CD14-positive monocyte (primary cell): Measurements from ENCODE around the gene TFAM. TPM values are rescaled to one million over a fixed set of nuclear protein-coding genes. Genes with fewer than 3 reads are reported as not detected.

Source experiments
- DNase-seq, 3 donors: peaks; one replicate each; pipeline ENCODE4 v3.0.0-alpha.2; 2011 to 2022
- H2AFZ ChIP-seq: 2 replicates; pipeline ENCODE4 v1.6.0; 2012; ENCODE audit warnings: mild to moderate bottlenecking, low read depth, low read length, inconsistent platforms; ENCODE audit not compliant: insufficient read depth, poor library complexity, severe bottlenecking
- H3K27ac ChIP-seq, 2 donors: 1 replicate in 1 of 2; 2 replicates in 1 of 2; pipeline ENCODE4 v1.5.1; 2012 to 2013; ENCODE audit warnings: low read length in 2 of 2, control low read depth in 1 of 2, inconsistent platforms in 1 of 2, low read depth in 1 of 2, mild to moderate bottlenecking in 1 of 2
- H3K27me3 ChIP-seq, 2 donors: one replicate each; pipeline versions ENCODE4 v1.6.0 to v1.6.1; 2011 to 2013; ENCODE audit warnings: low read length in 2 of 2; ENCODE audit not compliant: control insufficient read depth in 2 of 2, insufficient read depth in 2 of 2
- H3K36me3 ChIP-seq, 2 donors: replicated peaks in 1 of 2; 1 replicate in 1 of 2; 2 replicates in 1 of 2; pipeline versions ENCODE4 v1.5.1 to v1.6.1; 2012 to 2013; ENCODE audit warnings: low read length in 2 of 2, control low read depth in 1 of 2, inconsistent platforms in 1 of 2, mild to moderate bottlenecking in 1 of 2; ENCODE audit not compliant: insufficient read depth in 2 of 2, control insufficient read depth in 1 of 2
- H3K4me1 ChIP-seq, 2 donors: 1 replicate in 1 of 2; 2 replicates in 1 of 2; pipeline versions ENCODE4 v1.5.1 to v1.6.1; 2012 to 2013; ENCODE audit warnings: low read length in 2 of 2, control low read depth in 1 of 2, inconsistent platforms in 1 of 2, mild to moderate bottlenecking in 1 of 2, moderate library complexity in 1 of 2; ENCODE audit not compliant: insufficient read depth in 2 of 2, control insufficient read depth in 1 of 2
- H3K4me2 ChIP-seq: replicated peaks from 2 replicates; pipeline ENCODE3; 2012; ENCODE audit warnings: low read length, moderate library complexity, mild to moderate bottlenecking; ENCODE audit not compliant: poor library complexity, severe bottlenecking; ENCODE audit errors: extremely low read depth
- H3K4me3 ChIP-seq, 3 experiments: fragments of 200-600 bp in 1 of 3; sonication (generic) in 1 of 3; replicated peaks in 1 of 3; 1 replicate in 2 of 3; 2 replicates in 1 of 3; pipeline ENCODE4 v1.5.1; 2011 to 2013; ENCODE audit warnings: low read length in 3 of 3, mild to moderate bottlenecking in 3 of 3, control low read depth in 2 of 3, low read depth in 2 of 3, inconsistent platforms in 1 of 3, moderate library complexity in 1 of 3
- H3K79me2 ChIP-seq: 2 replicates; pipeline ENCODE4 v1.6.0; 2012; ENCODE audit warnings: mild to moderate bottlenecking, control low read depth, inconsistent platforms, low read length, moderate library complexity; ENCODE audit not compliant: insufficient read depth
- H3K9ac ChIP-seq: 2 replicates; pipeline ENCODE4 v1.6.0; 2017; ENCODE audit warnings: low read length, mild to moderate bottlenecking; ENCODE audit not compliant: insufficient read depth, poor library complexity, severe bottlenecking
- H3K9me3 ChIP-seq, 2 donors: replicated peaks in 1 of 2; 1 replicate in 1 of 2; 2 replicates in 1 of 2; pipeline versions ENCODE4 v1.5.1 to v1.6.1; 2012 to 2013; ENCODE audit warnings: low read length in 2 of 2, control low read depth in 1 of 2; ENCODE audit not compliant: control insufficient read depth in 1 of 2, insufficient read depth in 1 of 2
- H4K20me1 ChIP-seq: 2 replicates; pipeline ENCODE4 v1.6.0; 2012; ENCODE audit warnings: mild to moderate bottlenecking, low read length, control low read depth, moderate library complexity; ENCODE audit not compliant: insufficient read depth
- H3K27ac Mint-ChIP-seq, 7 donors: one replicate each; pipeline ENCODE4 v1.8.0; 2020; ENCODE audit warnings: mild to moderate bottlenecking in 7 of 7, mixed read lengths in 7 of 7, moderate library complexity in 6 of 7, inconsistent platforms in 2 of 7
- H3K27me3 Mint-ChIP-seq, 3 donors: one replicate each; pipeline ENCODE4 v1.8.0; 2021 to 2022; ENCODE audit warnings: low read depth in 3 of 3, mild to moderate bottlenecking in 3 of 3, mixed read lengths in 3 of 3, moderate library complexity in 3 of 3, inconsistent platforms in 1 of 3
- H3K36me3 Mint-ChIP-seq, 2 donors: one replicate each; pipeline ENCODE4 v1.8.0; 2020; ENCODE audit warnings: mixed read lengths in 2 of 2, inconsistent platforms in 1 of 2, mild to moderate bottlenecking in 1 of 2
- H3K4me1 Mint-ChIP-seq: one replicate; pipeline ENCODE4 v1.8.0; 2020; ENCODE audit warnings: mild to moderate bottlenecking, mixed read lengths
- H3K4me3 Mint-ChIP-seq, 2 donors: one replicate each; pipeline ENCODE4 v1.8.0; 2020; ENCODE audit warnings: mild to moderate bottlenecking in 2 of 2, mixed read lengths in 2 of 2, moderate library complexity in 1 of 2
- H3K9me3 Mint-ChIP-seq, 7 donors: one replicate each; pipeline ENCODE4 v1.8.0; 2020 to 2022; ENCODE audit warnings: mixed read lengths in 7 of 7, mild to moderate bottlenecking in 6 of 7, moderate library complexity in 6 of 7, inconsistent platforms in 2 of 7
- CTCF ChIP-seq: fragments of 200-600 bp; IDR thresholded peaks from one replicate; pipeline ENCODE4 v1.8.0; 2022; ENCODE audit warnings: antibody characterized with exemption, mild to moderate bottlenecking
- WGBS: methylation state at CpG from one replicate; pipeline ENCODE4 v1.1.5; 2013; ENCODE audit warnings: missing lambda C conversion rate; ENCODE audit not compliant: insufficient coverage; 5-methylcytosine and 5-hydroxymethylcytosine counted together
- intact Hi-C, 2 donors: fragments of 100-400 bp; cut with micrococcal nuclease; formaldehyde crosslinking; loops; one replicate each; pipeline versions ENCODE4 v1.15.0 to v1.15.1; 2023
- polyA plus RNA-seq, 3 donors: library from polyadenylated mRNA; depleted of rRNA in 1 of 3; unstranded in 2 of 3; stranded (reverse) in 1 of 3; fragments of 300-500 nt in 2 of 3; fragments of >200 nt in 1 of 3; fragmentation: Illumina TruSeq in 2 of 3; gene quantifications; 1 replicate in 2 of 3; 2 replicates in 1 of 3; pipeline ENCODE4 v1.2.3, GENCODE V29; 2012 to 2021

Gene TFAM
- polyA plus RNA-seq, 3 donors = 5.9 to 34.4 (median 33.8) TPM

GRCh38 chr10:58389024-58389423 lies 3.8 kb downstream of the TFAM start:
- WGBS = no CpG with 5 or more reads among the region's 3 CpGs
- no peak overlapping the region for H3K27ac ChIP-seq
- H3K9ac ChIP-seq = no peak overlapping the region
- peaks cover 55 to 67% of the 10 kb centered on the region in 2 donors for H3K36me3 ChIP-seq
- H3K9me3 ChIP-seq = no peaks in the 10 kb centered on the region
- Mint-ChIP-seq H3K4me3 (no peak overlapping the region), H3K36me3 (peaks cover 51 to 62% of the 10 kb centered on the region in 2 donors), H3K4me1 (peaks cover 22% of the 10 kb centered on the region), H3K27me3 (no peaks in the 10 kb centered on the region), H3K9me3 (no peaks in the 10 kb centered on the region), H3K27ac (peak overlapping the region in 1 of 7 donors; percentile 73)
- no peak for DNase-seq
- H2AFZ ChIP-seq = no peak overlapping the region
- TF ChIP-seq CTCF = no peak
- H3K4me1 ChIP-seq = peaks cover 19 to 26% of the 10 kb centered on the region in 2 donors
- intact Hi-C loops = no loop called here
- peaks cover 11% of the 10 kb centered on the region for H4K20me1 ChIP-seq
- H3K79me2 ChIP-seq = peaks cover 31% of the 10 kb centered on the region
- H3K27me3 ChIP-seq = no peaks in the 10 kb centered on the region
- H3K4me3 ChIP-seq = no peak overlapping the region
- H3K4me2 ChIP-seq = no peak overlapping the region

GRCh38 chr10:58393317-58393716 lies 8.1 kb downstream of the TFAM start:
- Histone ChIP-seq H3K4me1 (no peaks in the 10 kb centered on the region), H2AFZ (no peak overlapping the region), H3K9ac (no peak overlapping the region), H3K36me3 (peaks cover 82 to 98% of the 10 kb centered on the region in 2 donors), H3K27me3 (no peaks in the 10 kb centered on the region), H3K4me3 (no peak overlapping the region), H4K20me1 (peaks cover 11% of the 10 kb centered on the region), H3K4me2 (no peak overlapping the region), H3K9me3 (no peaks in the 10 kb centered on the region), H3K27ac (no peak overlapping the region), H3K79me2 (no peaks in the 10 kb centered on the region)
- no peak for DNase-seq
- no peak overlapping the region for H3K27ac Mint-ChIP-seq
- no peaks in the 10 kb centered on the region for H3K9me3 Mint-ChIP-seq
- intact Hi-C loops = no loop called here
- H3K36me3 Mint-ChIP-seq = peaks cover 75 to 83% of the 10 kb centered on the region in 2 donors
- no peaks in the 10 kb centered on the region for H3K27me3 Mint-ChIP-seq
- no peak for TF ChIP-seq CTCF
- WGBS = no CpG with 5 or more reads among the region's 2 CpGs
- H3K4me3 Mint-ChIP-seq = no peak overlapping the region
- H3K4me1 Mint-ChIP-seq = peaks cover 1% of the 10 kb centered on the region
